GM12878 (cell line): ENCODE measurements around the gene HSP90AB1. TPM values are rescaled to one million over a fixed set of nuclear protein-coding genes. Genes with fewer than 3 reads are reported as not detected.

Source experiments
- ATAC-seq: fragments of 200-7000 bp; cut with Tn5 transposase; 3 replicates; pipeline ENCODE4 v1.9.1; 2020; ENCODE audit warnings: mild to moderate bottlenecking, moderate library complexity
- BruUV-seq: library from RNA; stranded (reverse); fragments of 400-500 nt; replicated peaks from 2 replicates; lab custom pipeline; 2021; lab: Mats Ljungman, UMichigan
- CTCF ChIA-PET: fragments of 300-600 bp; sonication (Branson Sonifier 250); formaldehyde crosslinking; extraction: SDS; loops from one replicate; lab custom pipeline; 2021; ENCODE audit warnings: inconsistent platforms; lab: Yijun Ruan, JAX
- POLR2A ChIA-PET: fragments of 350-600 bp; formaldehyde crosslinking; extraction: SDS; loops from one replicate; lab custom pipeline; 2021; ENCODE audit warnings: inconsistent platforms; lab: Charles Lee
- RAD21 ChIA-PET: fragments of 300-600 bp; sonication (Branson Sonifier 250); formaldehyde crosslinking; loops from one replicate; lab custom pipeline; 2023; ENCODE audit warnings: antibody characterized with exemption; ENCODE audit not compliant: unreplicated experiment; lab: Charles Lee
- SMC1A ChIA-PET: fragments of 300-600 bp; sonication (Branson Sonifier 250); formaldehyde crosslinking; loops from one replicate; lab custom pipeline; 2023; ENCODE audit not compliant: unreplicated experiment, uncharacterized antibody; lab: Charles Lee
- DNase-seq: peaks from one replicate; pipeline ENCODE4 v3.0.0-alpha.2; 2011; ENCODE audit warnings: low read depth, low spot score
- FAIRE-seq: peaks from 3 replicates; lab custom pipeline; 2011; peaks lifted over from hg19 to GRCh38; lab: Jason Lieb, UNC
- H2AFZ ChIP-seq: 2 replicates; pipeline ENCODE4 v1.6.0; 2011; ENCODE audit warnings: low read depth, low read length, control low read depth; ENCODE audit not compliant: control insufficient read depth
- H3K27ac ChIP-seq: 2 replicates; pipeline ENCODE4 v1.5.1; 2011; ENCODE audit warnings: control low read depth; ENCODE audit not compliant: control insufficient read depth, insufficient read depth
- H3K27me3 ChIP-seq, 2 experiments: replicated peaks in 1 of 2; 2 replicates each; pipeline versions ENCODE4 v1.6.0 to v1.6.1; 2011; ENCODE audit warnings: low read length in 1 of 2; ENCODE audit not compliant: control insufficient read depth in 2 of 2, insufficient read depth in 2 of 2
- H3K36me3 ChIP-seq, 2 experiments: 2 replicates each; pipeline ENCODE4 v1.5.1; 2011; ENCODE audit warnings: low read length in 1 of 2; ENCODE audit not compliant: control insufficient read depth in 2 of 2, insufficient read depth in 2 of 2
- H3K4me1 ChIP-seq: 2 replicates; pipeline ENCODE4 v1.6.1; 2011; ENCODE audit warnings: mild to moderate bottlenecking, low read length, moderate library complexity, mixed read lengths; ENCODE audit not compliant: control insufficient read depth, insufficient read depth
- H3K4me2 ChIP-seq: 2 replicates; pipeline ENCODE4 v1.6.0; 2011; ENCODE audit warnings: control low read depth; ENCODE audit not compliant: control insufficient read depth, insufficient read depth
- H3K4me3 ChIP-seq: fragments of 200-600 bp; sonication (generic); 2 replicates; pipeline ENCODE4 v1.5.1; 2016
- H3K79me2 ChIP-seq: 2 replicates; pipeline ENCODE4 v1.6.0; 2011; ENCODE audit warnings: low read length; ENCODE audit not compliant: control insufficient read depth, insufficient read depth
- H3K9ac ChIP-seq: 2 replicates; pipeline ENCODE4 v1.8.0; 2011; ENCODE audit warnings: low read length, control low read depth, mixed read lengths; ENCODE audit not compliant: control insufficient read depth, insufficient read depth
- H3K9me3 ChIP-seq: replicated peaks from 3 replicates; pipeline ENCODE4 v1.5.1; 2011; ENCODE audit warnings: mild to moderate bottlenecking, low read length; ENCODE audit not compliant: control insufficient read depth, insufficient read depth
- H4K20me1 ChIP-seq: 2 replicates; pipeline ENCODE4 v1.6.0; 2011; ENCODE audit not compliant: control insufficient read depth, insufficient read depth
- BACH1 ChIP-seq: fragments of 450-650 bp; IDR thresholded peaks from 2 replicates; pipeline ENCODE4 v1.6.1; 2017; ENCODE audit warnings: mild to moderate bottlenecking, borderline replicate concordance
- FOXM1 ChIP-seq: IDR thresholded peaks from 2 replicates; pipeline ENCODE4 v1.6.1; 2012; ENCODE audit warnings: low read depth, mild to moderate bottlenecking, inconsistent platforms, low read length, moderate library complexity
- KDM1A ChIP-seq: fragments of 200-600 bp; sonication (generic); IDR thresholded peaks from 2 replicates; pipeline ENCODE4 v1.6.1; 2016; ENCODE audit warnings: borderline replicate concordance
- MYC ChIP-seq: IDR thresholded peaks from 2 replicates; pipeline ENCODE4 v1.6.1; 2011; ENCODE audit warnings: mild to moderate bottlenecking, low read length, moderate library complexity, inconsistent platforms; ENCODE audit not compliant: insufficient read depth, insufficient replicate concordance, insufficient read length, severe bottlenecking
- NRF1 ChIP-seq: conservative IDR thresholded peaks from 2 replicates; pipeline ENCODE4 v1.6.1; 2011; ENCODE audit warnings: mild to moderate bottlenecking, low read depth, low read length, improper control_type of control experiment
- POLR2AphosphoS2 ChIP-seq: IDR thresholded peaks from 2 replicates; pipeline ENCODE4 v1.6.1; 2011; ENCODE audit warnings: low read depth, mild to moderate bottlenecking, low read length, improper control_type of control experiment, moderate library complexity
- POLR2AphosphoS5 ChIP-seq: IDR thresholded peaks from 2 replicates; pipeline ENCODE4 v1.6.1; 2011; ENCODE audit warnings: mild to moderate bottlenecking, low read length, inconsistent platforms
- TCF3 ChIP-seq: IDR thresholded peaks from 2 replicates; pipeline ENCODE4 v1.6.1; 2012; ENCODE audit warnings: low read depth, mild to moderate bottlenecking, low read length, borderline replicate concordance; ENCODE audit not compliant: insufficient read depth
- ZBED1 ChIP-seq: IDR thresholded peaks from 2 replicates; pipeline ENCODE4 v1.6.1; 2016; ENCODE audit warnings: borderline replicate concordance
- WGBS: methylation state at CpG from one replicate; pipeline ENCODE4 v1.1.6; 2016; ENCODE audit warnings: low lambda C conversion rate; ENCODE audit not compliant: insufficient replicate concordance, insufficient coverage; ENCODE audit errors: missing lambda C conversion rate; 5-methylcytosine and 5-hydroxymethylcytosine counted together
- in situ Hi-C: fragments of 300-500 bp; cut with MboI; formaldehyde crosslinking; loops from 9 replicates; pipeline ENCODE4 v1.14.3; 2018; ENCODE audit warnings: mixed read lengths
- intact Hi-C: fragments of 100-400 bp; cut with micrococcal nuclease; formaldehyde crosslinking; loops from one replicate; pipeline ENCODE4 v1.14.2; 2022; ENCODE audit not compliant: unreplicated experiment
- polyA plus RNA-seq, 11 experiments: library from polyadenylated mRNA; depleted of rRNA in 4 of 11; unstranded in 6 of 11; stranded (reverse) in 5 of 11; fragments of >200 nt; fragmentation: Nextera tagmentation in 4 of 11; fragmentation: Illumina TruSeq in 1 of 11; extraction: Ambion mirVana in 4 of 11; extraction: Trizol in 1 of 11; gene quantifications; 1 replicate in 1 of 11; 2 replicates in 10 of 11; pipeline versions ENCODE4 v1.2.1 to v1.2.3, GENCODE V29; 2011 to 2016; ENCODE audit warnings: inconsistent platforms in 2 of 11, missing spikeins in 2 of 11, low read depth in 1 of 11
- total RNA-seq, 4 experiments: library from RNA; depleted of rRNA in 3 of 4; stranded (reverse); fragments of >200 nt in 3 of 4; fragmentation: Illumina TruSeq in 1 of 4; extraction: Trizol in 1 of 4; gene quantifications; 2 replicates each; pipeline versions ENCODE4 v1.2.1 to v1.2.3, GENCODE V29; 2013 to 2021
- TF ChIP-seq, protein P1 (sequence below): fragments of 450-650 bp; IDR thresholded peaks from 2 replicates; pipeline ENCODE4 v1.6.1; 2017; ENCODE audit warnings: mild to moderate bottlenecking, moderate library complexity
- TF ChIP-seq, protein P2 (sequence below): IDR thresholded peaks from 2 replicates; pipeline ENCODE4 v1.6.1; 2012; ENCODE audit warnings: low read length, inconsistent platforms

HSP90AB1 gene
- total and polyA plus RNA-seq, 10 of the 15 experiments (the other 5 are each of a cell fraction or from before 2014, with no cell fraction given), result 988 to 1,682 (median 1,146) TPM

DNA sequence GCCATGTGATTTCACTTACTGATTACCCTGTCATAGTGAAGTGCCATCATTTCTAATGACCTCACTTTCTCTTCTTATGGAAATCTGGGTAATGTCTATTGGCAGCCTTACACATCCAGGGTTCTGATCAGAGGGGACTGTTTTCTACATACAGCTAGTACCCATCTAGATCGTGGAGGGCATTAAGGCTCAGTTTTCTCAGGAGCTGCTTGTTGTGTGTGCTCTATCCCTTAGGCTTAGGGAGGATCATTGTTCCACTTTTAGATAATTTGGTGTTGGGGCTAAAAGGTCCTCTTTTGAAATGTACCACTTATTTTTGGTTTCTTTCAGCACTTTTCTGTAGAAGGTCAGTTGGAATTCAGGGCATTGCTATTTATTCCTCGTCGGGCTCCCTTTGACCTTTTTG, 3.8 kb downstream of the HSP90AB1 start (continued):
- TF ChIP-seq FOXM1 (no peak), BACH1 (peak; percentile 59; the same call in 1 of the 2 replicates), KDM1A (no peak), NRF1 (no peak)
- TF ChIP-seq, protein P1, sequence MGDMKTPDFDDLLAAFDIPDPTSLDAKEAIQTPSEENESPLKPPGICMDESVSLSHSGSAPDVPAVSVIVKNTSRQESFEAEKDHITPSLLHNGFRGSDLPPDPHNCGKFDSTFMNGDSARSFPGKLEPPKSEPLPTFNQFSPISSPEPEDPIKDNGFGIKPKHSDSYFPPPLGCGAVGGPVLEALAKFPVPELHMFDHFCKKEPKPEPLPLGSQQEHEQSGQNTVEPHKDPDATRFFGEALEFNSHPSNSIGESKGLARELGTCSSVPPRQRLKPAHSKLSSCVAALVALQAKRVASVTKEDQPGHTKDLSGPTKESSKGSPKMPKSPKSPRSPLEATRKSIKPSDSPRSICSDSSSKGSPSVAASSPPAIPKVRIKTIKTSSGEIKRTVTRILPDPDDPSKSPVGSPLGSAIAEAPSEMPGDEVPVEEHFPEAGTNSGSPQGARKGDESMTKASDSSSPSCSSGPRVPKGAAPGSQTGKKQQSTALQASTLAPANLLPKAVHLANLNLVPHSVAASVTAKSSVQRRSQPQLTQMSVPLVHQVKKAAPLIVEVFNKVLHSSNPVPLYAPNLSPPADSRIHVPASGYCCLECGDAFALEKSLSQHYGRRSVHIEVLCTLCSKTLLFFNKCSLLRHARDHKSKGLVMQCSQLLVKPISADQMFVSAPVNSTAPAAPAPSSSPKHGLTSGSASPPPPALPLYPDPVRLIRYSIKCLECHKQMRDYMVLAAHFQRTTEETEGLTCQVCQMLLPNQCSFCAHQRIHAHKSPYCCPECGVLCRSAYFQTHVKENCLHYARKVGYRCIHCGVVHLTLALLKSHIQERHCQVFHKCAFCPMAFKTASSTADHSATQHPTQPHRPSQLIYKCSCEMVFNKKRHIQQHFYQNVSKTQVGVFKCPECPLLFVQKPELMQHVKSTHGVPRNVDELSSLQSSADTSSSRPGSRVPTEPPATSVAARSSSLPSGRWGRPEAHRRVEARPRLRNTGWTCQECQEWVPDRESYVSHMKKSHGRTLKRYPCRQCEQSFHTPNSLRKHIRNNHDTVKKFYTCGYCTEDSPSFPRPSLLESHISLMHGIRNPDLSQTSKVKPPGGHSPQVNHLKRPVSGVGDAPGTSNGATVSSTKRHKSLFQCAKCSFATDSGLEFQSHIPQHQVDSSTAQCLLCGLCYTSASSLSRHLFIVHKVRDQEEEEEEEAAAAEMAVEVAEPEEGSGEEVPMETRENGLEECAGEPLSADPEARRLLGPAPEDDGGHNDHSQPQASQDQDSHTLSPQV, result no peak

DNA sequence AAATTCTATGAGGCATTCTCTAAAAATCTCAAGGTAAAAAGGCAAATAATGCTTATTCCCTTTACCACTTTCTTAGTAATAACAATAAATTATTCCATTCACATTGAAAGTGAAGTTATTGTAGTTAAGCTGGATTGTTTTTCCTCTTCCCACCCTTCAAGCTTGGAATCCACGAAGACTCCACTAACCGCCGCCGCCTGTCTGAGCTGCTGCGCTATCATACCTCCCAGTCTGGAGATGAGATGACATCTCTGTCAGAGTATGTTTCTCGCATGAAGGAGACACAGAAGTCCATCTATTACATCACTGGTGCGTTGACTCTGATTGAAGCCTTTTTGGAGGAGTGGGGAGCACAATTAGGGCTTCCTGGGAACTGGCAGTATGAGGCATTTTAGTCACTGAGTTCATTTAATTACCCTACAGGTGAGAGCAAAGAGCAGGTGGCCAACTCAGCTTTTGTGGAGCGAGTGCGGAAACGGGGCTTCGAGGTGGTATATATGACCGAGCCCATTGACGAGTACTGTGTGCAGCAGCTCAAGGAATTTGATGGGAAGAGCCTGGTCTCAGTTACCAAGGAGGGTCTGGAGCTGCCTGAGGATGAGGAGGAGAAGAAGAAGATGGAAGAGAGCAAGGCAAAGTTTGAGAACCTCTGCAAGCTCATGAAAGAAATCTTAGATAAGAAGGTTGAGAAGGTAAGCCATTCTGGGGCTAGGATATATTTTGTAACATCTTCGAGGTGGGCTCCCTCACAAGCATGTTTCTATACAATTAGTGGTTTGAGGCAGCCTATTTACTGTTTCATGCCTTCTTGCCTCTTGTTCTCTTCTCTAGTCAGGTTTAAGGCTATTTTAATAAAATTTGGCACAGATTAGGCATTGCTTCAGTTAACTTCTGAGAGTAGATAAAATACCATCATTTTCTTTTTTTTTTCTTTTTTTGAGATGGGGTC, 4.9 kb downstream of the HSP90AB1 start:
- POLR2A ChIA-PET, result interaction anchor here (0.7 to 4.8 kb wide), 7 partner anchors 9 to 67 kb away, joined by 3 to 18 read pairs (median 4); no protein-coding TSS in a partner anchor
- peak overlapping the region; percentile 95; the same call in 1 of the 2 replicates for H3K4me3 ChIP-seq
- TF ChIP-seq ZBED1 (0 out of 2 replicates have a peak, but pooled peaks have one; percentile 21), TCF3 (no peak), MYC (no peak), POLR2AphosphoS5 (peak; percentile 43; the same call in 1 of the 2 replicates), POLR2AphosphoS2 (peak; percentile 32; the same call in 1 of the 2 replicates)
- TF ChIP-seq, protein P2, sequence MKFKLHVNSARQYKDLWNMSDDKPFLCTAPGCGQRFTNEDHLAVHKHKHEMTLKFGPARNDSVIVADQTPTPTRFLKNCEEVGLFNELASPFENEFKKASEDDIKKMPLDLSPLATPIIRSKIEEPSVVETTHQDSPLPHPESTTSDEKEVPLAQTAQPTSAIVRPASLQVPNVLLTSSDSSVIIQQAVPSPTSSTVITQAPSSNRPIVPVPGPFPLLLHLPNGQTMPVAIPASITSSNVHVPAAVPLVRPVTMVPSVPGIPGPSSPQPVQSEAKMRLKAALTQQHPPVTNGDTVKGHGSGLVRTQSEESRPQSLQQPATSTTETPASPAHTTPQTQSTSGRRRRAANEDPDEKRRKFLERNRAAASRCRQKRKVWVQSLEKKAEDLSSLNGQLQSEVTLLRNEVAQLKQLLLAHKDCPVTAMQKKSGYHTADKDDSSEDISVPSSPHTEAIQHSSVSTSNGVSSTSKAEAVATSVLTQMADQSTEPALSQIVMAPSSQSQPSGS, result 0 out of 2 replicates have a peak, but pooled peaks have one; percentile 11
- no peak for DNase-seq
- peaks cover 39 to 53% of the 10 kb centered on the region in 2 experiments for H3K36me3 ChIP-seq
- no peak overlapping the region for H3K27ac ChIP-seq
- H3K9ac ChIP-seq, result no peak overlapping the region
- BruUV-seq, result no TSS peak
- H3K4me2 ChIP-seq, result peak overlapping the region; percentile 66
- RAD21 ChIA-PET, result interaction anchor here (1.0 to 1.9 kb wide), 4 partner anchors 14 to 82 kb away, joined by 3 to 6 read pairs (median 3); no protein-coding TSS in a partner anchor
- H2AFZ ChIP-seq, result no peak overlapping the region
- FAIRE-seq, result no peak
- CTCF ChIA-PET, result interaction anchor here (0.6 to 3.0 kb wide), 12 partner anchors 10 to 152 kb away, joined by 3 to 14 read pairs (median 4); no protein-coding TSS in a partner anchor
- intact Hi-C loops, result no loop called here
- 83% methylated on average over 14 of the region's 14 CpGs for whole genome bisulfite sequencing
- ATAC-seq, result no peak
- H3K4me1 ChIP-seq, result peaks cover 19% of the 10 kb centered on the region
- H3K9me3 ChIP-seq, result no peaks in the 10 kb centered on the region
- peaks cover 91% of the 10 kb centered on the region for H3K79me2 ChIP-seq
- in situ Hi-C loops, result no loop called here
- peaks cover 15% of the 10 kb centered on the region; the same call in 1 of the 2 replicates for H4K20me1 ChIP-seq
- no peaks in the 10 kb centered on the region for H3K27me3 ChIP-seq
- SMC1A ChIA-PET, result interaction anchor here (0.7 to 1.5 kb wide), 3 partner anchors 11 to 28 kb away, joined by 3 to 6 read pairs (median 3); no protein-coding TSS in a partner anchor
